Stimulated activated naive CD8-positive, alpha-beta T cell treated with anti-CD3 and anti-CD28 coated beads, Interleukin-15, Interleukin-2, amounts not matched to agents 100 U/mL and 50 U/mL, for 24 hours (primary cell): ENCODE data around the gene ALDH8A1.
"Not testable (repeated sequence)": the region's sequence is repeated elsewhere in the genome, so short reads cannot be mapped to it uniquely, and the experiment has no call there.

Source experiments
- ATAC-seq: fragments of 150-1000 bp; cut with Tn5 transposase; one replicate; pipeline ENCODE4 v1.10.0; 2021
- DNase-seq: peaks from one replicate; pipeline ENCODE4 v3.0.0; 2021

Gene ALDH8A1

GRCh38 chr6:134910593-134910935 lies 39.3 kb downstream of the ALDH8A1 start:
- no peak for DNase-seq
- ATAC-seq = no peak

- ATAC-seq = peak; percentile 19
- no peak for DNase-seq
Measured at GRCh38 chr6:134909701-134910592, 40.0 kb downstream of the ALDH8A1 start.

GRCh38 chr6:134908906-134909516 lies 40.9 kb downstream of the ALDH8A1 start:
- ATAC-seq (peak; percentile 57), DNase-seq (no peak)

GRCh38 chr6:134904731-134905130 lies 45.2 kb downstream of the ALDH8A1 start:
- not testable (repeated sequence) for DNase-seq, ATAC-seq

GRCh38 chr6:134903448-134903847 lies 46.5 kb downstream of the ALDH8A1 start:
- DNase-seq = no peak

GRCh38 chr6:134902936-134903335 lies 47.0 kb downstream of the ALDH8A1 start:
- ATAC-seq = no peak
- no peak for DNase-seq

More at GRCh38 chr6:134903448-134903847, 46.5 kb downstream of the ALDH8A1 start:
- no peak for ATAC-seq

- no peak for DNase-seq
- no peak for ATAC-seq
Measured at GRCh38 chr6:134902074-134902861, 47.6 kb downstream of the ALDH8A1 start.

- no peak for DNase-seq
- no peak for ATAC-seq
Measured at GRCh38 chr6:134898575-134898974, 51.3 kb downstream of the ALDH8A1 start.

- ATAC-seq, DNase-seq: not testable (repeated sequence)
Measured at GRCh38 chr6:134898166-134898565, 51.7 kb downstream of the ALDH8A1 start.

- DNase-seq (no peak), ATAC-seq (no peak)
Measured at GRCh38 chr6:134896910-134897309, 53.0 kb downstream of the ALDH8A1 start.

GRCh38 chr6:134894800-134895199 lies 55.1 kb downstream of the ALDH8A1 start:
- ATAC-seq (no peak), DNase-seq (no peak)

- DNase-seq (no peak), ATAC-seq (no peak)
Measured at GRCh38 chr6:134892362-134892761, 57.5 kb downstream of the ALDH8A1 start.

- ATAC-seq = no peak
Measured at GRCh38 chr6:134891633-134892032, 58.3 kb downstream of the ALDH8A1 start.

GRCh38 chr6:134888316-134888715 lies 61.6 kb downstream of the ALDH8A1 start:
- no peak for DNase-seq
- no peak for ATAC-seq

More at GRCh38 chr6:134891633-134892032, 58.3 kb downstream of the ALDH8A1 start:
- no peak for DNase-seq

- no peak for ATAC-seq
Measured at GRCh38 chr6:134884752-134885151, 65.1 kb downstream of the ALDH8A1 start.

GRCh38 chr6:134883314-134883713 lies 66.6 kb downstream of the ALDH8A1 start:
- ATAC-seq = no peak
- no peak for DNase-seq

More at GRCh38 chr6:134884752-134885151, 65.1 kb downstream of the ALDH8A1 start:
- DNase-seq = no peak

- no peak for ATAC-seq
- peak; percentile 39 for DNase-seq
Measured at GRCh38 chr6:134882426-134883038, 67.4 kb downstream of the ALDH8A1 start.

- ATAC-seq (no peak), DNase-seq (no peak)
Measured at GRCh38 chr6:134880487-134881190, 69.3 kb downstream of the ALDH8A1 start.

GRCh38 chr6:134878136-134878535 lies 71.8 kb downstream of the ALDH8A1 start:
- DNase-seq = no peak
- ATAC-seq = no peak

- ATAC-seq (no peak), DNase-seq (no peak)
Measured at GRCh38 chr6:134875367-134875766, 74.5 kb downstream of the ALDH8A1 start.
